Endothelial cell of umbilical vein (primary cell): ENCODE data around the gene MGAT4B. TPM values are rescaled to one million over a fixed set of nuclear protein-coding genes. Genes with fewer than 3 reads are reported as not detected.

Experiments used
- BruUV-seq: library from RNA; stranded (reverse); fragments of 400-500 nt; replicated peaks from 2 replicates; lab custom pipeline; 2021; lab: Mats Ljungman, UMichigan
- CTCF ChIA-PET: fragments of 300-600, 350-600 bp; sonication (Branson Sonifier 250); formaldehyde crosslinking; loops from one replicate; lab custom pipeline; 2021; ENCODE audit warnings: antibody characterized with exemption, inconsistent platforms; lab: Charles Lee
- POLR2A ChIA-PET: fragments of 300-600, 350-600 bp; sonication (Branson Sonifier 250); formaldehyde crosslinking; loops from one replicate; lab custom pipeline; 2021; ENCODE audit warnings: antibody characterized with exemption, inconsistent platforms; lab: Charles Lee
- DNase-seq: peaks from one replicate; pipeline ENCODE4 v3.0.0-alpha.2; 2011; ENCODE audit warnings: low read depth, low spot score
- FAIRE-seq: peaks from 2 replicates; lab custom pipeline; 2011; peaks lifted over from hg19 to GRCh38; lab: Jason Lieb, UNC
- H2AFZ ChIP-seq: 2 replicates; pipeline ENCODE4 v1.6.0; 2012; ENCODE audit warnings: low read depth, low read length, control low read depth, inconsistent platforms
- H3K27ac ChIP-seq: 2 replicates; pipeline ENCODE4 v1.5.1; 2011; ENCODE audit warnings: low read depth, mild to moderate bottlenecking, control low read depth, low read length, moderate library complexity; ENCODE audit not compliant: insufficient read depth
- H3K27me3 ChIP-seq, 2 experiments: 2 replicates each; pipeline versions ENCODE4 v1.6.0 to v1.6.1; 2011; ENCODE audit warnings: low read length in 2 of 2, mixed read lengths in 1 of 2; ENCODE audit not compliant: control insufficient read depth in 2 of 2, insufficient read depth in 2 of 2
- H3K36me3 ChIP-seq, 2 experiments: 2 replicates in 1 of 2; 3 replicates in 1 of 2; pipeline ENCODE4 v1.5.1; 2011; ENCODE audit warnings: low read length in 2 of 2, mild to moderate bottlenecking in 1 of 2, moderate library complexity in 1 of 2; ENCODE audit not compliant: control insufficient read depth in 2 of 2, insufficient read depth in 2 of 2; ENCODE audit errors: extremely low read depth in 1 of 2
- H3K4me1 ChIP-seq: 3 replicates; pipeline ENCODE4 v1.5.1; 2011; ENCODE audit warnings: mild to moderate bottlenecking, low read length; ENCODE audit not compliant: control insufficient read depth, insufficient read depth; ENCODE audit errors: extremely low read depth
- H3K4me2 ChIP-seq: 2 replicates; pipeline ENCODE4 v1.6.1; 2011; ENCODE audit warnings: low read length, control low read depth, mixed read lengths; ENCODE audit not compliant: insufficient read depth
- H3K4me3 ChIP-seq, 3 experiments: fragments of 200-600 bp in 1 of 3; sonication (generic), shearing (Covaris generic) in 1 of 3; replicated peaks in 1 of 3; 2 replicates each; pipeline ENCODE4 v1.5.1; 2011 to 2016; ENCODE audit warnings: control low read depth in 3 of 3, low read length in 3 of 3, mild to moderate bottlenecking in 2 of 3, inconsistent platforms in 1 of 3, low read depth in 1 of 3, moderate library complexity in 1 of 3; ENCODE audit not compliant: insufficient read depth in 1 of 3
- H3K79me2 ChIP-seq: 2 replicates; pipeline ENCODE4 v1.6.0; 2012; ENCODE audit warnings: low read length, inconsistent platforms; ENCODE audit not compliant: control insufficient read depth, insufficient read depth
- H3K9ac ChIP-seq: replicated peaks from 2 replicates; pipeline ENCODE3; 2011; ENCODE audit warnings: low read length, control low read depth; ENCODE audit not compliant: insufficient read depth; ENCODE audit errors: extremely low read depth
- H3K9me1 ChIP-seq: replicated peaks from 3 replicates; pipeline ENCODE4 v1.6.0; 2011; ENCODE audit warnings: mild to moderate bottlenecking, low read length; ENCODE audit not compliant: control insufficient read depth, insufficient read depth; ENCODE audit errors: extremely low read depth
- H3K9me3 ChIP-seq: replicated peaks from 2 replicates; pipeline ENCODE4 v1.5.1; 2012; ENCODE audit warnings: low read length, inconsistent platforms; ENCODE audit not compliant: control insufficient read depth, insufficient read depth
- H4K20me1 ChIP-seq: replicated peaks from 2 replicates; pipeline ENCODE3; 2011; ENCODE audit warnings: mild to moderate bottlenecking, low read length; ENCODE audit not compliant: control insufficient read depth, insufficient read depth; ENCODE audit errors: extremely low read depth
- EZH2 ChIP-seq: IDR thresholded peaks from 2 replicates; pipeline ENCODE4 v1.6.1; 2012; ENCODE audit warnings: borderline replicate concordance, low read depth, mild to moderate bottlenecking, moderate library complexity, low read length, inconsistent platforms; ENCODE audit not compliant: severe bottlenecking
- FOS ChIP-seq: IDR thresholded peaks from 2 replicates; pipeline ENCODE4 v1.6.1; 2011; ENCODE audit warnings: mild to moderate bottlenecking, low read length, moderate library complexity, borderline replicate concordance; ENCODE audit not compliant: insufficient read depth
- GATA2 ChIP-seq: IDR thresholded peaks from 2 replicates; pipeline ENCODE4 v1.7.0; 2011; ENCODE audit warnings: low read depth, mild to moderate bottlenecking, moderate library complexity, mixed read lengths, low read length; ENCODE audit not compliant: insufficient read length, insufficient read depth
- JUN ChIP-seq: IDR thresholded peaks from 2 replicates; pipeline ENCODE4 v1.6.1; 2011; ENCODE audit warnings: borderline replicate concordance, low read depth; ENCODE audit not compliant: insufficient read length, insufficient read depth
- MYC ChIP-seq: IDR thresholded peaks from one replicate; pipeline ENCODE4 v1.6.1; 2011; ENCODE audit warnings: mild to moderate bottlenecking, low read depth, low read length
- POLR2A ChIP-seq: IDR thresholded peaks from 2 replicates; pipeline ENCODE4 v1.6.1; 2012; ENCODE audit warnings: low read depth, mild to moderate bottlenecking, control low read depth, low read length
- POLR2AphosphoS5 ChIP-seq: IDR thresholded peaks from 2 replicates; pipeline ENCODE4 v1.6.1; 2012; ENCODE audit warnings: low read depth, mild to moderate bottlenecking, control low read depth, low read length, moderate library complexity; ENCODE audit not compliant: insufficient read depth
- dilution Hi-C: fragments of 300-500 bp; cut with MboI; formaldehyde crosslinking; loops from one replicate; pipeline ENCODE4 v1.15.0; 2019; ENCODE audit warnings: low sequenced_read_pairs; ENCODE audit not compliant: extremely low pct_ligation_motif_present
- intact Hi-C: fragments of 100-400 bp; cut with micrococcal nuclease; formaldehyde crosslinking; loops from one replicate; pipeline ENCODE4 v1.10.0; 2022
- polyA plus RNA-seq, 4 experiments: library from polyadenylated mRNA; depleted of rRNA in 3 of 4; stranded (reverse) in 3 of 4; unstranded in 1 of 4; fragments of >200 nt; gene quantifications; 2 replicates each; pipeline versions ENCODE4 v1.2.1 to v1.2.3, GENCODE V29; 2011 to 2012; ENCODE audit warnings: missing spikeins in 1 of 4
- total RNA-seq: library from RNA; stranded (reverse); gene quantifications from 2 replicates; pipeline ENCODE4 v1.2.3, GENCODE V29; 2021
- TF ChIP-seq, protein P1 (sequence below), 2 donors: IDR thresholded peaks; 1 replicate in 1 of 2; 2 replicates in 1 of 2; pipeline ENCODE4 v1.5.1; 2011; ENCODE audit warnings: low read length in 2 of 2, mild to moderate bottlenecking in 2 of 2, moderate library complexity in 2 of 2, control low read depth in 1 of 2, inconsistent platforms in 1 of 2, low read depth in 1 of 2; ENCODE audit not compliant: insufficient read depth in 1 of 2; ENCODE audit errors: extremely low read depth in 1 of 2
- TF ChIP-seq, protein P2 (sequence below): IDR thresholded peaks from 2 replicates; pipeline ENCODE4 v1.6.1; 2011; ENCODE audit not compliant: insufficient read depth, insufficient read length

MGAT4B gene
- total and polyA plus RNA-seq, 2 donors (not counting 3 experiments of a cell fraction or from before 2014, with no cell fraction given): 243 TPM

DNA sequence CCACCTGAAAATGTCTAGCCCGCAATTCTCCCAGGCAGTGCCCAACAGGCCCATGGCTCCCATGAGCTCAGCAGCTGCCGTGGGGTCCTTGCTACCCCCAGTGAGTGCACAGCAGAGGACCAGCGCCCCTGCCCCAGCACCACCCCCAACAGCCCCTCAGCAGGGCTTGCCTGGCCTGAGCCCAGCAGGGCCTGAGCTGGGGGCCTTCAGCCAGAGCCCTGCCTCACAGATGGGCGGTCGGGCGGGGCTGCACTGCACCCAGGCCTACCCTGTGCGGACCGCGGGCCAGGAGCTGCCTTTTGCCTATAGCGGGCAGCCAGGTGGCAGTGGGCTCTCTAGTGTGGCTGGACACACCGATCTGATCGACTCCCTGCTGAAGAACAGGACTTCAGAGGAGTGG lies 32.2 kb downstream of the MGAT4B start:
- no TSS peak for BruUV-seq
- no peak overlapping the region for H3K4me3 ChIP-seq
- H3K4me1 ChIP-seq: peaks cover 14% of the 10 kb centered on the region
- H3K27ac ChIP-seq: no peak overlapping the region
- H3K9me3 ChIP-seq: no peaks in the 10 kb centered on the region
- POLR2A ChIA-PET: no interaction called here
- H4K20me1 ChIP-seq: no peaks in the 10 kb centered on the region
- no peak overlapping the region for H3K4me2 ChIP-seq
- CTCF ChIA-PET: interaction anchor here (0.7 to 4.8 kb wide), 2 partner anchors 11 to 46 kb away, joined by 3 to 22 read pairs; partner anchors contain the start of gene SQSTM1
- no peak for FAIRE-seq
- DNase-seq: no peak
- H3K36me3 ChIP-seq: peaks cover 8 to 27% of the 10 kb centered on the region in 2 experiments
- no peaks in the 10 kb centered on the region for H3K27me3 ChIP-seq
- no peak overlapping the region for H2AFZ ChIP-seq
- H3K9ac ChIP-seq: no peak overlapping the region
- intact Hi-C loops (no loop called here), dilution Hi-C loops (no loop called here)
- no peaks in the 10 kb centered on the region for H3K9me1 ChIP-seq
- TF ChIP-seq JUN (no peak), FOS (no peak), MYC (no peak), POLR2A (no peak), EZH2 (no peak), POLR2AphosphoS5 (no peak), GATA2 (no peak)
- TF ChIP-seq, protein P1, sequence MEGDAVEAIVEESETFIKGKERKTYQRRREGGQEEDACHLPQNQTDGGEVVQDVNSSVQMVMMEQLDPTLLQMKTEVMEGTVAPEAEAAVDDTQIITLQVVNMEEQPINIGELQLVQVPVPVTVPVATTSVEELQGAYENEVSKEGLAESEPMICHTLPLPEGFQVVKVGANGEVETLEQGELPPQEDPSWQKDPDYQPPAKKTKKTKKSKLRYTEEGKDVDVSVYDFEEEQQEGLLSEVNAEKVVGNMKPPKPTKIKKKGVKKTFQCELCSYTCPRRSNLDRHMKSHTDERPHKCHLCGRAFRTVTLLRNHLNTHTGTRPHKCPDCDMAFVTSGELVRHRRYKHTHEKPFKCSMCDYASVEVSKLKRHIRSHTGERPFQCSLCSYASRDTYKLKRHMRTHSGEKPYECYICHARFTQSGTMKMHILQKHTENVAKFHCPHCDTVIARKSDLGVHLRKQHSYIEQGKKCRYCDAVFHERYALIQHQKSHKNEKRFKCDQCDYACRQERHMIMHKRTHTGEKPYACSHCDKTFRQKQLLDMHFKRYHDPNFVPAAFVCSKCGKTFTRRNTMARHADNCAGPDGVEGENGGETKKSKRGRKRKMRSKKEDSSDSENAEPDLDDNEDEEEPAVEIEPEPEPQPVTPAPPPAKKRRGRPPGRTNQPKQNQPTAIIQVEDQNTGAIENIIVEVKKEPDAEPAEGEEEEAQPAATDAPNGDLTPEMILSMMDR (IDR thresholded peaks at IDR 0.05; ENCODE audit: extremely low read depth in 1 of 2, insufficient read depth in 1 of 2, low read depth in 1 of 2, low read length in 2 of 2): no peak
- TF ChIP-seq, protein P2, sequence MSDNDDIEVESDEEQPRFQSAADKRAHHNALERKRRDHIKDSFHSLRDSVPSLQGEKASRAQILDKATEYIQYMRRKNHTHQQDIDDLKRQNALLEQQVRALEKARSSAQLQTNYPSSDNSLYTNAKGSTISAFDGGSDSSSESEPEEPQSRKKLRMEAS: no peak
- H3K79me2 ChIP-seq: no peaks in the 10 kb centered on the region
